ENCODE results near the gene CSNK2B.

Gene CSNK2B

DNA sequence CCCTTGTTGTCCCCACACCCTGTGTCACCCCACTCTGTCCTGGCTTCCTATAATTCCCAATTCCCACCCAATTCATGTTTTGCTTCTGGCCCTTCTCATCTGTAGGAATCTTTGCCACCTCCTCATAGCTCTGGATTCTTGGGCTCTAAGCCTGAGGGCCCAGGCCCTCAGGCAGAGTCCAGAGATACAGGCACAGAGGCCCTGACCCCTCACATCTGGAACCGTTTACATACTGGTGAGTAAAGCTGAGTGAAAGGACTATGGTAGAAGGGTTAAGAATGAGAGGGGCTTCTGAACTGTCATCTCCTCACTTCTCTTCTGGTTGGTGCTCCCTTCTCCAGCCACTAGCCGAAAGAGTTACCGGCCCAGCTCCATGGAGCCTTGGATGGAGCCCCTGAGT lies 31.7 kb upstream of the CSNK2B start:
- TF ChIP-seq, protein P1, sequence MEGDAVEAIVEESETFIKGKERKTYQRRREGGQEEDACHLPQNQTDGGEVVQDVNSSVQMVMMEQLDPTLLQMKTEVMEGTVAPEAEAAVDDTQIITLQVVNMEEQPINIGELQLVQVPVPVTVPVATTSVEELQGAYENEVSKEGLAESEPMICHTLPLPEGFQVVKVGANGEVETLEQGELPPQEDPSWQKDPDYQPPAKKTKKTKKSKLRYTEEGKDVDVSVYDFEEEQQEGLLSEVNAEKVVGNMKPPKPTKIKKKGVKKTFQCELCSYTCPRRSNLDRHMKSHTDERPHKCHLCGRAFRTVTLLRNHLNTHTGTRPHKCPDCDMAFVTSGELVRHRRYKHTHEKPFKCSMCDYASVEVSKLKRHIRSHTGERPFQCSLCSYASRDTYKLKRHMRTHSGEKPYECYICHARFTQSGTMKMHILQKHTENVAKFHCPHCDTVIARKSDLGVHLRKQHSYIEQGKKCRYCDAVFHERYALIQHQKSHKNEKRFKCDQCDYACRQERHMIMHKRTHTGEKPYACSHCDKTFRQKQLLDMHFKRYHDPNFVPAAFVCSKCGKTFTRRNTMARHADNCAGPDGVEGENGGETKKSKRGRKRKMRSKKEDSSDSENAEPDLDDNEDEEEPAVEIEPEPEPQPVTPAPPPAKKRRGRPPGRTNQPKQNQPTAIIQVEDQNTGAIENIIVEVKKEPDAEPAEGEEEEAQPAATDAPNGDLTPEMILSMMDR (IDR thresholded peaks at IDR 0.05; ENCODE audit: low read depth, low read length): no peak
- TF ChIP-seq POLR2A (IDR thresholded peaks at IDR 0.05; ENCODE audit: extremely low read depth, insufficient read length) (no peak), MYC (IDR thresholded peaks at IDR 0.05; ENCODE audit: low read depth, low read length) (no peak)
- TF ChIP-seq, protein P2, sequence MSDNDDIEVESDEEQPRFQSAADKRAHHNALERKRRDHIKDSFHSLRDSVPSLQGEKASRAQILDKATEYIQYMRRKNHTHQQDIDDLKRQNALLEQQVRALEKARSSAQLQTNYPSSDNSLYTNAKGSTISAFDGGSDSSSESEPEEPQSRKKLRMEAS (IDR thresholded peaks at IDR 0.05; ENCODE audit: low read depth, low read length): no peak
- H3K4me3 ChIP-seq (ENCODE audit: low read depth, low read length): no peak overlapping the region
- DNase-seq (ENCODE audit: low read depth): no peak

DNA sequence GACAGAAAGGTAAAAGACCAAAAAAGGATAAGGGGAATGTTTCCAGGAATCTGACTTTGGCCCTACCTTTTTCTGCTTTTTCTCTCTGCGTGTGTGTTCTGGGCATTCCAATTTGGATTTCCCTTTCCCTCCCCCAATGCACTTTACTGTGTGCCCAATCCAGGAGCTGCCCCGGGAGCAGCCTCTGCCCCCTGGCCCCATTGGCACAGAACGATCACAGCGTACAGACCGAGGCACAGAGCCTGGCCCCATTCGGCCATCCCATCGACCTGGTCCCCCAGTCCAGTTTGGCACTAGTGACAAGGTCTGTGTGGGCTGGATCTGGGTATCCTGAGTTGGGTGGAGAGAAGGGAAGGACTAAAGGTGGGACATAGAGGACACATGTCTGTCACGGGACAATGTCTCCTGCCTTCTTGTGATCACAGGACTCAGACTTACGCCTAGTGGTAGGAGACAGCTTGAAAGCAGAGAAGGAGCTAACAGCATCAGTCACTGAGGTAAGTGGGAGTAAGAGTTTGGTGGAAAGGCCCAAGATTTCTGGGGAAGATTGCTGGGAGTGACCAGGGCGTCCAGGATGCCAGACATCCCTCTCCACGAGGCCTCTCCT lies 30.8 kb upstream of the CSNK2B start:
- H3K4me3 ChIP-seq (ENCODE audit: low read depth, low read length): no peak overlapping the region
- no peak for DNase-seq (ENCODE audit: low read depth)
- TF ChIP-seq, protein P1 (IDR thresholded peaks at IDR 0.05; ENCODE audit: low read depth, low read length): no peak
- TF ChIP-seq, protein P2 (IDR thresholded peaks at IDR 0.05; ENCODE audit: low read depth, low read length): no peak
- TF ChIP-seq MYC (IDR thresholded peaks at IDR 0.05; ENCODE audit: low read depth, low read length) (no peak), POLR2A (IDR thresholded peaks at IDR 0.05; ENCODE audit: extremely low read depth, insufficient read length) (no peak)

DNA sequence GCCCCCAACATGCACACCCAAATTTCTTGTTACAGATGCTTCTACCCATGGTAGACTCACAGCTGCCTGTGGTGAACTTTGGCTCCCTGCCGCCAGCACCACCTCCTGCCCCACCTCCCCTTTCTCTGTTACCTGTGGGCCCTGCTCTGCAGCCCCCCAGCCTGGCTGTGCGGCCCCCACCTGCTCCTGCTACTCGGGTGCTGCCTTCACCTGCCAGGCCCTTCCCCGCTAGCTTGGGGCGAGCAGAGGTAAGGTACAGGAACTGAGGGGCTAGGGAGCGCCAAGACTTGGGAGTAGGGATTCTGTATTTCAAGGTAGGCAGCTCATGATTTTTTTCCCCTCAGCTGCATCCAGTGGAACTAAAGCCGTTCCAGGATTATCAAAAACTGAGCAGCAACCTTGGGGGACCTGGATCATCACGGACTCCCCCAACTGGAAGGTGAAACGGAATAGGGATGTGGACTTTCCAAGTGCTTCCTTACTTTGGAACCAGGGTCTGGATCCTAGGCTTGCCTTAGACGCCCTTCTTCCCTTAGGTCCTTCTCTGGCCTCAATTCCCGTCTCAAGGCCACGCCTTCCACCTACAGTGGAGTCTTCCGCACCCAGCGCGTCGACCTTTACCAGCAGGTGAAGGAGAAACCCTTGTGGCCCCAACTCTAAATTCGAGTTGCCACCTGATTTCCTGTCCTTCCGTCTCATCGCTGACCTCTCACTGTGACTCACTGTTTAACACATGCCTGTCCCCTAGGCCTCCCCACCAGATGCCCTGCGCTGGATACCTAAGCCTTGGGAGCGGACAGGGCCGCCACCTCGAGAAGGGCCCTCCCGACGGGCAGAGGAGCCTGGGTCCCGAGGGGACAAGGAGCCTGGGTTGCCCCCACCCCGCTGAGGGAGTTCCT lies 28.9 kb upstream of the CSNK2B start:
- DNase-seq (ENCODE audit: low read depth): no peak
- TF ChIP-seq MYC (IDR thresholded peaks at IDR 0.05; ENCODE audit: low read depth, low read length) (no peak), POLR2A (IDR thresholded peaks at IDR 0.05; ENCODE audit: extremely low read depth, insufficient read length) (no peak)
- TF ChIP-seq, protein P2 (IDR thresholded peaks at IDR 0.05; ENCODE audit: low read depth, low read length): no peak
- TF ChIP-seq, protein P1 (IDR thresholded peaks at IDR 0.05; ENCODE audit: low read depth, low read length): no peak
- no peak overlapping the region for H3K4me3 ChIP-seq (ENCODE audit: low read depth, low read length)

DNA sequence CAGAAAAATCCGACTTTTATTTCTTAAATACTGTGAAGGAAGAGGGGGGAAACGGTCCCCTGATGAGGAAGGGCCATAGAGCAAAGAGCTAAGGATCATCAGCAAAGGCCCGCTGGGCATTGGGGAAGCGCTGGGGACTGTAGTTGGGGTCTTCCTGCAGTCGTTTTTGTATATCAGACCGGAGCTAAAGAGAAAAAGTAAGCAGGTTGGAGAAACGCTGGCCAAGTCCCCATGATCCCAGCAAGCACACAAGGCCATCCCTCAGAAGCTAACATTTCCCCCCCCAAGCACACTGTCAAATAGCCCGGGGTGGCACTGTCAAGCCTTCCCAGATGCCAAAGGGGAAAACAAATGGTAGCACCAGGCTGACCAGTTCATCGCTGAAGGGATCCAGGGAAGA lies 26.8 kb upstream of the CSNK2B start:
- no peak overlapping the region for H3K4me3 ChIP-seq (ENCODE audit: low read depth, low read length)
- DNase-seq (ENCODE audit: low read depth): no peak
- TF ChIP-seq, protein P2 (IDR thresholded peaks at IDR 0.05; ENCODE audit: low read depth, low read length): no peak
- TF ChIP-seq POLR2A (IDR thresholded peaks at IDR 0.05; ENCODE audit: extremely low read depth, insufficient read length) (no peak), MYC (IDR thresholded peaks at IDR 0.05; ENCODE audit: low read depth, low read length) (no peak)
- TF ChIP-seq, protein P1 (IDR thresholded peaks at IDR 0.05; ENCODE audit: low read depth, low read length): no peak

DNA sequence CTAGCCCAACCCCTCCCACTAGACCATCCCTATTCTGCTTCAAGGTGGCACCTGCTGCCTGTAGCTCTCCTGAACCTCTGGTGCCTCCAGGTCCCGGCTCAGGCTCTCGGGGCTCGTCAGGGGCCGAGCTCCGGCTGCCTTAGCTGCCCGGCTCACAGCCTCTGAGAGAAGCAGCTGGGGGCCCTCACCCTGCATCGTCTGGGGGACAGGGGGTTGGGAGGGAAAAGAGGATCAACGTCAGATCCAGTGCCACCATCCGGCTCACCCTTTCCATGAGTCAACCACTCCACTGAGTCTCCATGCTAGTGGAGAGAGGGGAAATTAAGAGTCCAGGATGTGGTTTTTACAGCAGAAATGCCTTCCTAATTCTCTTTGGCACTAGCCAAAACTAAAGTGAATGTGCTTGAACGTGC lies 26.4 kb upstream of the CSNK2B start:
- TF ChIP-seq POLR2A (IDR thresholded peaks at IDR 0.05; ENCODE audit: extremely low read depth, insufficient read length) (no peak), MYC (IDR thresholded peaks at IDR 0.05; ENCODE audit: low read depth, low read length) (no peak)
- TF ChIP-seq, protein P1 (IDR thresholded peaks at IDR 0.05; ENCODE audit: low read depth, low read length): no peak
- TF ChIP-seq, protein P2 (IDR thresholded peaks at IDR 0.05; ENCODE audit: low read depth, low read length): no peak
- no peak overlapping the region for H3K4me3 ChIP-seq (ENCODE audit: low read depth, low read length)
- DNase-seq (ENCODE audit: low read depth): peak; percentile 39

All from NB4 (cell line).